Subcutaneous adipose tissue (tissue), 4 donors: ENCODE measurements around the gene GJA5. TPM values are rescaled to one million over a fixed set of nuclear protein-coding genes. Genes with fewer than 3 reads are reported as not detected.

ENCODE experiments used
- total RNA-seq, 4 donors: library from RNA; depleted of rRNA; stranded (reverse); fragments of >200 nt; gene quantifications; one replicate each; pipeline ENCODE4 v1.1.0, GENCODE V29; 2016
- TF ChIP-seq, protein P1 (sequence below): fragments of 450-650 bp; IDR thresholded peaks from one replicate; pipeline ENCODE4 v1.5.1; 2016; ENCODE audit warnings: low read depth, mild to moderate bottlenecking, control low read depth, antibody characterized with exemption, moderate library complexity

The GJA5 gene
- total RNA-seq, 4 donors from 2014 or later, result 4.2 to 15.3 (median 11.5) TPM

DNA sequence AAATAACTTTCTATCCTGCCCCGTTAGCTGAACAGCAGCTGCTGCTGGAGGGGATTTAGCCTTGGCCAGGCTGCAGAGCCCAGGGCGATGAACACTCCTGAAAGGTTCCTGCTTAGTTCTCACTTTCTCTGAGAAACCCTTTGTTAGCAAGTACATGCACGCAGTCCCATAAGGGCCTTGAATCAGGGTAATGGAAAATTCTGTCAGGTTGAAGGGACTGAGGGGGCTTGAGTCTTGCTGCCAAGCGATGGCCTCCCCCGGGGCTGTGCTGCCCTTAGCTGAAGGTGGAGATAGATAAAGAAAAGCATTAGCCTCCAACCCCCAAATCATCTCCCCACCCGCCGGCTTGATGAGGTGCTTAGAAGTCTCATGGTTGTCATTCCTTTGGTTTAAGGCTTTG is 7.9 kb downstream of the GJA5 start:
- TF ChIP-seq, protein P1, sequence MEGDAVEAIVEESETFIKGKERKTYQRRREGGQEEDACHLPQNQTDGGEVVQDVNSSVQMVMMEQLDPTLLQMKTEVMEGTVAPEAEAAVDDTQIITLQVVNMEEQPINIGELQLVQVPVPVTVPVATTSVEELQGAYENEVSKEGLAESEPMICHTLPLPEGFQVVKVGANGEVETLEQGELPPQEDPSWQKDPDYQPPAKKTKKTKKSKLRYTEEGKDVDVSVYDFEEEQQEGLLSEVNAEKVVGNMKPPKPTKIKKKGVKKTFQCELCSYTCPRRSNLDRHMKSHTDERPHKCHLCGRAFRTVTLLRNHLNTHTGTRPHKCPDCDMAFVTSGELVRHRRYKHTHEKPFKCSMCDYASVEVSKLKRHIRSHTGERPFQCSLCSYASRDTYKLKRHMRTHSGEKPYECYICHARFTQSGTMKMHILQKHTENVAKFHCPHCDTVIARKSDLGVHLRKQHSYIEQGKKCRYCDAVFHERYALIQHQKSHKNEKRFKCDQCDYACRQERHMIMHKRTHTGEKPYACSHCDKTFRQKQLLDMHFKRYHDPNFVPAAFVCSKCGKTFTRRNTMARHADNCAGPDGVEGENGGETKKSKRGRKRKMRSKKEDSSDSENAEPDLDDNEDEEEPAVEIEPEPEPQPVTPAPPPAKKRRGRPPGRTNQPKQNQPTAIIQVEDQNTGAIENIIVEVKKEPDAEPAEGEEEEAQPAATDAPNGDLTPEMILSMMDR, result no peak

DNA sequence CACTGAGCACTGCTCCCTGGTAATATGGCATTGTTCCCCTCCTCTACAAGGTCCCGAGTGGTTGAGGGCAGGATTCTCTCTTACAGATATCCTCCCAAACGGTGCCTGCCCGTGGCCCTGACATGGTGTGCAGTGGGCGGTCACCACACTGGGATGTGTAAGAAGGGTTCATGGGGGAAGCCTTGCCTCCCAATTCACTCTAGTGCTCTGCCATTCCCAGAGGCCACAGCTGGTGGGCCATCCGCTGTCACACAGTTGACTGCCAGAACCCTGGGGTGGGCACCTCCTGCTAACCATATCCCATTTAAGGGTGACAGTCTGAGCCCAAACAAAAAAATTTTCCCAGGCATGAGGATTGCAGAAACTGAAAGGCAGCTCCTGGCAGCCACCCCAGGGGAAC is 9.1 kb downstream of the GJA5 start:
- TF ChIP-seq, protein P1, result no peak

DNA sequence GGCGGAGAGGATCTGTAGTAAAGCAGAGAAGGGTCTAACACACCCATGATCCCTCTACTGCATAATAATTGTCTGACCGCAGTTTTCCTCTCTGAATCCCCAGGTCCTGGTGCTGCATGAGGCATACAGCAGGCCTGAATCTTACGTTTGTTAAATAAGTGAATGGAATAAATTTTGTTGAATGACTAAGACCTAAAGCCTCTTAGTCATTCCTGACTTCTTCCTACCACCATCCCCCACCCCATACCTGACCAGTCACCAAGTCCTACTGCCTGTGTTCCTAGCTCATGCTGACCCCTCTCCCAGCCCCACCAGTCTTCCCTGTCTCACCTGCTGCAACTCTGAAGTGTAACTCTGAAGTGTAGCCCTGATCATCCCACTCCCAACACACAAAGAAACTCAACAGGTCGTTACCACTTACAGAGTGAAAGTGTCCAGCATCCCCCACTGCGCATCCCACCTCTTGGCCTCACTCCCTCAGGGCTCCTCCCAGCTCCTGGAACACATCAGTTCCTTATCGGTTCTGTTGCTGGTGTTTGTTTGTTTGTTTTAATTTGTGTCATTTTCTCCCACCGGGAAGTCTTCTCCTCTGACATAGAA is 9.7 kb downstream of the GJA5 start:
- TF ChIP-seq, protein P1, result no peak

DNA sequence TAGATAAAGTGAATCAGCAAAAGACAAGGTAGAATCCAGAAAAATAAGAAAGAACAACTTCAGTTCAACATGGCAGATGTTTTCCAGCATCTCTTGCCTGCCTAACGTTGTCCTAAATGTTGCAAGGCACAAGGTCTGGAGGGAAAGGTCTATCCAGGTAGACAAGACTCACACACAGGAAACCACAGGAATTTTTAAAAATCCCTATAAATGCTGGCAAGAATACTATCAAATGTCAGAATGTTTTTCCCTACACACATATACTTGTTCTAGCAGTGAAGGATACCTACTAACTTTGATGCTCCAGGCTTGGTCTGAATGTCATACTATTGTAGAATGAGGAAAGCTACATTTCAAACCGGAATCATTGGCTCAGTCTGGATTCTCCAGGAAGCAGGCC is 10.6 kb downstream of the GJA5 start:
- TF ChIP-seq, protein P1, result no peak

DNA sequence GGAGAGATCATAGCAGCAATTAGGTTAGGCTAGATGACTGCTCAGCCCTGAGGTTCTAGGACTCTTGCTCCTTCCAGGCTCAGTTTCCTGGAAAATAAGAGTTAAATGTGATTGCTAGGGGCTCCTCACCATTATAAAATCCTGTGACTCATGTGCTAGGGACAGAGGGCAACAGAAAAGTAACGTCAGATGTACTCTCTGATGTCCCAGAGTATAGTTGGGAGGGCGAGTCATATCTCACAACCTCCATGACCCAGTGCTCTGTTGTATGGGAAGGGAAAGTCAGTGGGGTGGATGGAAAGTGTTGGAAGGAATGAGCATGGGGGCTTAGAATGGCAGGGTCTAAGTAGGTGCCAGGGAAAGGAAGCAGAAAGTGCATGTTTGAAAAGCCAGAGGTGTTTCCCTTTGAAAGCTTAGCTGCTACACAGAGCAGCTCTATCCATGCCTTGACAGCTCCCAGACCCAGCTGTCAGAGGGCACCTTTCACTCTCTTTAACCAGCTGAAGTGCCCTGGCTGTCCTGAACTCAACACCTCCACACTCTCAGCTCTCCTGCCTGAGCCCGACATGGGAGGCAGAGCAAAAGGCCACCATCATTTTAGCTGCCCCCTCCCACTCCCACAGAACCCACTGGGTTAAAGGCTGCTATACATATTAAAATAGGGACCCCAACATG is 11.6 kb downstream of the GJA5 start:
- TF ChIP-seq, protein P1, result no peak

DNA sequence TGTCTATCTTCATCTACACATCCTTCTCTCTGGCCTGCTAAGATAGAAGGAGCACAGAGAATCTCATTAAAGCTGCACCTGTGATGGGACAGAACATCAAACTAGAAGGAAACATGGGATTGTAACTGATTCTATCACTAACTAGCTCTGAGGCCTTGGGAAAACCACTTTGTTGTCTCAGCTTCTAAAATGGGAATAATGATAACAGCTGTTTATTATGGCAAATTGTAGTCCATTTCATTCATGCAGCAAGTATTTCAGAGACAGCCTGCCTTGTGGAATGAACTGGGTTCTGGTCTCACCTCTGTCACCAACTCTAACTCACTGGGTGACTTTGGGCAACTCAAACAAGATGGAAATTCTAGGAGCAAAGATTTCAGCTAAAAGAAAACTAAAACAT is 12.4 kb downstream of the GJA5 start:
- TF ChIP-seq, protein P1, result no peak

DNA sequence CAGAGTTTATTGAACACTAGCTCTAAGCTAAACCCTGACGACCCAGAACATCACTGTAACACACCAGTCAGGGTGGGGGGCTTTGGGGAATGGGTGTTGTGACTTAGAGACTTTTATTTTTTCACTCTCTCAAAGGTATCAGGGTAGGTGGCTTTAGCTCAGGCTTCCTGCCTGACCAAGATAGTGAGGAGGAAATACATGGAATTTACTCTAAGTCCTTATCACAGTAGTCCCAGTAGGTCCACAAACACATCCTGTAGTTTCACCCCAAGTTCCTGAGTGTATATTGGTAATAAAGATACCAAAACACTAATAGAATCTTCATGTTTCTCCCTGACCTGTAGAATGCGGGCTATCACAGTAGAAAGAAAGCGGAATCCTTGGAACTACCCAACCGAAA is 15.1 kb downstream of the GJA5 start:
- TF ChIP-seq, protein P1, result no peak
